ENCODE measurements around the gene TBCD.

The TBCD gene

GRCh38 chr17:82917699-82918345 lies 166.0 kb downstream of the TBCD start:
- no peak for FAIRE-seq
- no peak for DNase-seq (ENCODE audit: insufficient read length, low spot score)

GRCh38 chr17:82918508-82918907 lies 166.6 kb downstream of the TBCD start:
- no peak for FAIRE-seq
- no peak for DNase-seq (ENCODE audit: insufficient read length, low spot score)

DNA sequence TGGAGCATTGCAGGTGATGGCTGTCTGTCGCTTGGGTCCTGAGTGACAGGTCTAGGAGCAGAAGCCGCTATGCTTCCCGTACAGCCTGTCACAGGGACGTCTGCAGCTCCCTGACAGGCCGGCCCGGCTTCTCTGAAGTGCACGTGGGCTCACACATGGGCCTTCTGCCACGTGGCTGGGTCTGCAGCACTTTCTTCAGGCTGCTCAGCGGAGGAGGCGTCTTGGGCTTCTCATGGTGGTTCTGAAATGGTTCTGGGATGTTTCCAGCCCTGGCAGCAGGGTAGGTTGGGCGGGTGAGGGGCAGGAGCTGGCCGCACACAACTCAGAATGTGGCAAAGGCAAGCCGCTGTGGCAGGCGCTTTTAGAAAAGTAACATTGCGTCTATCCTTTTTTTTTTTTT lies 168.3 kb downstream of the TBCD start:
- DNase-seq (ENCODE audit: insufficient read length, low spot score): no peak
- no peak for FAIRE-seq

DNA sequence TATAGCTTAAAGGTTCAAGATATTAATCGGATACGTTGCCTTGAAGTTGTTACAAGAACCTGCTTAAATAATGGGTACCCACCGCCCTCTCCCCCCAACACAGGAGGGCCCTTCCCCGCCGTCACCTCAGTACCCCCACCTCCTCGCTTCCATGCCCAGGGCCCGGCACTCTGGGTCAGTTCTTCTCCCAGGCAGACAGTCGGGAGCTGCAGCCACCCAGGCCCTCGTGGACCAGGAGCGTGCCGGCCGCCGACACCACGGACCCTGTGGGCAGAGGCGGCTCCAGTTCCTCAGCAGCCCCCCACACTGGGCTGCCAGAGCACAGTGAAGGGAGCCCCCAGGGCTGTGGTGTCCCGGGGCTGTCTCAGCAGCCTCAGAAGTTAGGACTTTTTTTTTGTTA lies 168.8 kb downstream of the TBCD start:
- no peak for DNase-seq (ENCODE audit: insufficient read length, low spot score)
- no peak for FAIRE-seq

DNA sequence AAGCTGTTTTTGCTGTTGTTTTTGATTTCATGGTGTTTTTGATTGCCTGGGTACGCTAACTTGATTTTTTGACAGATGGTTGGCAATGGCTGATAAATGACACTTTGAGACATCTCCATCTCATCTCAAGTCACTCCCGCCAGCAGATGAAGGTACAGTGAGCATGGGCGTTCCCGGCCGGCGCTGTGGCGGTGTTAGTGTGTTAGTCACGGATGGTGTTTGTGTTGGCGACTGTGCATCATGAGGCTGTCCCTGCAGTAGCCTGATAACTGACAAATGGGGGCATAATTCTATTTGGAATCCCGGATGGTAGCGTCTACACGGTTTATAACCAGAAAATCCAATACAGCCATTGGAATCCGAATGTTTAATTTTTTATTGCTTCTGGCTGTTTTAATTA lies 169.6 kb downstream of the TBCD start:
- FAIRE-seq (no peak), DNase-seq (ENCODE audit: insufficient read length, low spot score) (no peak)

GRCh38 chr17:82922646-82923045 lies 170.8 kb downstream of the TBCD start:
- no peak for DNase-seq (ENCODE audit: insufficient read length, low spot score)
- FAIRE-seq: no peak

DNA sequence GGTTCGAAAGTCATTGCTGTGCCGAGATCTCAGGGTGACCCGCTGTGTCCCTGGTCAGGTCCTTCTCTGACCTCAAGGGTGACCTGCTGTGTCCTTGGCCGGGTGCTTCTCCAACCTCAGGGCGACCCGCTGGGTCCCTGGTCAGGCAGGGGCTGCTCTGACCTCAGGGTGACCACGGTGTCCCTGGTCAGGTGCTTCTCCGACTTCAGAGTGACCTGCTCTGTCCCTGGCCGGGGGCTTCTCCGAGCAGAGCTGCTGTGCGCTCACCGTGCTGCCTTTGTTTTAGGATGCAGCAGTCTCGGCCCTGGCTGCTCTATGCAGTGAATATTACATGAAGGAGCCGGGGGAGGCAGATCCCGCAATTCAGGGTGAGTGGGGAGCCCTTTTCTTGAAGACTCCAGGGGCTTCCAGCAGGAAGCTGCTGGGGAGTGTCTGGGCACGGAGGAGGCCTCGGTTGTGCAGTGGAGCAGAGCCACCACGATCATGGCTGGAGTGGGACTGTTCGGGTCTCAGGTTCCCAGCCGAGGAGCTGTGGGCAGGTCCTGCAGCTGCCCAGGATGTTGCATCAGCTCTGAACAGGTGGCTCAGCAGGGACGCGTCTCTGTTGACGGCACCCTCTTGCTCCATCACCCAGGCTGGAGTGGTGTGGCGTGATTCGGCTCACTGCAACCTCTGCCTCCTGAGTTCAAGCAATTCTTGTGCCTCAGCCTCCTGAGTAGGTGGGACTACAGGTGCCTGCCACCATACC lies 171.7 kb downstream of the TBCD start:
- no peak for DNase-seq (ENCODE audit: insufficient read length, low spot score)
- FAIRE-seq: no peak

GRCh38 chr17:82924214-82924613 lies 172.3 kb downstream of the TBCD start:
- DNase-seq (ENCODE audit: insufficient read length, low spot score): no peak
- no peak for FAIRE-seq

- FAIRE-seq: no peak
- DNase-seq (ENCODE audit: insufficient read length, low spot score): no peak
These were observed 172.9 kb downstream of the TBCD start for GRCh38 chr17:82924812-82925211.

DNA sequence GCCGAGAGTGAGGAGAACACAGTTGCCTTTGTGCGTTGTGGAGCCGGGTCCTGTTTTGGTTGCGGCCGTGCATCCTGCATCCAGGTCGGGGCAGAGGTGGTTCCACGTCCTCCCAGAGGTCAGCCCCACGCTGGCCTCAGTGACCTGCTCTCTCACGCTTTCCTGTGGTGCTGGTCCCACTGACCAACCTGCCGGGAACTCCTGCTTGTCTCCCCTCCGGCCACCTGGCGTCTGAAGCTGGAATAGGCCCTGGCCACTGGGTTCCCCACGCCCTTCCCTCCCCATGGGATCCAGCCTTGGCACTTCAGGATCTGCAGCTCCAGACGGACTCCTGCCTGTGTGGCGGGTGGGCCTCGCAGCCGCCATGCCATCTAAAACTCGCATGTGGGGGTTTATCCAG lies 173.5 kb downstream of the TBCD start:
- DNase-seq (ENCODE audit: insufficient read length, low spot score) (no peak), FAIRE-seq (no peak)

DNA sequence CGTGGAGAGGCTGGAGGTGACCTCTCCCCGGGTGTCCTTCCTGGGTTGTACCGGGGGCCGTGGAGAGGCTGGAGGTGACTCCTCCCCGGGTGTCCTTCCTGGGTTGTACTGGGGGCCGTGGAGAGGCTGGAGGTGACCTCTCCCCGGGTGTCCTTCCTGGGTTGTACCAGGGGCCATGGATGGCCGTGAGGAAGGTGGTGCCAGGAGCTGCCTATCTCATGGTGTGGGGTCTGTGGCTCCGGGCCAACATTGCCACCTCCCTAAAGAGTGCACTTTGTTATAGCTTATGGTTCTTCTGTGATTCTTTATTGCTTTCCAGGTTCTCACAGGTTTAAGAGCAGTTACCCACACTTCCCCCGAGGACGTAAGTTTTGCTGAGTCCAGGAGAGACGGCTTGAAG lies 174.2 kb downstream of the TBCD start:
- DNase-seq (ENCODE audit: insufficient read length, low spot score): no peak
- no peak for FAIRE-seq

DNA sequence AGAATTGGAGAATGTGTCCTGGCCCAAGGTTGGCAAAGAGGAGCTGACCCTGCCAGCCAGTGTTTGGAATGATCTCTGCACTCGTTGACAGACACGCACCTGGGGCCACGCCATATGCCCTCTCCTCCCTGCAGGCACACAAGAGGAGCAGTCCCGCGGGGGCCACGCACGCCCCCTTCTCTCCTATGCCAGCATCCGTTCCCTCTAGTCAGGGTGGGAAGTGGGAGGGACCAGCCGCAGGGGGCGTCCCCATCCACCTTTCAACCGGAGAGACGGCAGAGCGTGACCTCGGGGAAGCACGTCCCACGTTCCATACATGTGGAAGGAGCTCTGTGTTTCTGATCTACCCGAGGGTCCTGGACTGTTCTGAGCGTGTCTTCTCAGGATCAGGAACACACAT lies 174.9 kb downstream of the TBCD start:
- FAIRE-seq (no peak), DNase-seq (ENCODE audit: insufficient read length, low spot score) (no peak)

DNA sequence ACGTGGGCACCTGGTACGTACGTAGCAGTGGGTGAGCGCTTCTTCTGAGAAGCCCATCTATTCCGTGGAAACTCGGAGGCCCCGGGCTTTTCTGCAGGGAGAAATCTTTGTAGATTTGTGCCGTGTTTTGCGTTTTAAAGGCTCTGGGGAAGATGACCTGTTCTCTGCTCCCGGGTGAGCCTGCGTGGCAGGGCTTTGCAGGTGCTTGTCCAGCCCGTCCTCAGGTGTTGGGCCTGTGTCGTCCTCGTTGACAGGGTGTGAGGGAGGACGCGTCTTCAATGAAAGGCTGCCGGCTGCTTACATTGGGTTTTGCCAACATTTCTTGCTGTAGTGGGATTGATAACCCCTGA lies 175.4 kb downstream of the TBCD start:
- FAIRE-seq: no peak

GRCh38 chr17:82927661-82928601 lies 176.1 kb downstream of the TBCD start:
- FAIRE-seq (no peak), DNase-seq (ENCODE audit: insufficient read length, low spot score) (no peak)

More for the DNA sequence above, 175.4 kb downstream of the TBCD start:
- no peak for DNase-seq (ENCODE audit: insufficient read length, low spot score)

GRCh38 chr17:82929011-82929622 lies 177.3 kb downstream of the TBCD start:
- DNase-seq (ENCODE audit: insufficient read length, low spot score) (no peak), FAIRE-seq (no peak)

GRCh38 chr17:82929676-82930042 lies 177.8 kb downstream of the TBCD start:
- DNase-seq (ENCODE audit: insufficient read length, low spot score) (no peak), FAIRE-seq (no peak)

- DNase-seq (ENCODE audit: insufficient read length, low spot score) (no peak), FAIRE-seq (no peak)
These were observed 178.4 kb downstream of the TBCD start for GRCh38 chr17:82930043-82930923.

- no peak for FAIRE-seq
- DNase-seq (ENCODE audit: insufficient read length, low spot score): no peak
These were observed 179.2 kb downstream of the TBCD start for GRCh38 chr17:82930924-82931698.

- DNase-seq (ENCODE audit: insufficient read length, low spot score): no peak
- FAIRE-seq: no peak
These were observed 180.0 kb downstream of the TBCD start for GRCh38 chr17:82931699-82932517.
